WTC11 (cell line): ENCODE data around the gene FAM107A.

Source experiments
- ZNF121 ChIP-seq: sonication (generic); formaldehyde crosslinking; IDR thresholded peaks from 2 replicates; pipeline ENCODE4 v1.8.0; 2023; ENCODE audit warnings: missing genetic modification reagents
- TF ChIP-seq, protein P1 (sequence below): fragments of 200-600 bp; IDR thresholded peaks from 2 replicates; pipeline ENCODE4 v1.8.0; 2022; ENCODE audit warnings: antibody characterized with exemption

DNA sequence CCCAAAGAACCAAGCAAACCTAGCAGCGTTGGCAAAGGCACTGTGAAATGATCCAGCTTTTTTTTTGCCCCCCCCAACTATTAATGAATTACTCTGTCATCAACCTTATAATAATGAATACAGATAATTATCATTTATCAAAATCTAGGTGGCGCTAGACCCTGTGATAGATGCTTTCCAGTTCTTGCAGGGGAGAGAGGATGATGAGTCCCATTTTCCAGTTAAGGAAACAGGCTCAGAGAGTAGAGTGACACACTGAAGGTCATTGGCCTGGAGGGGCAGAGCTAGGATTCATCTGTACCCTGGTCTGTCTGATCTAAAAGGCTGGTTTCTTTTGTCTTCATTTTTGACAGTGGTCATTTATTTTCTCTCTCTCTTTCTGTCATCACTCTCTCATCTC is 45.2 kb downstream of the FAM107A start:
- TF ChIP-seq, protein P1, sequence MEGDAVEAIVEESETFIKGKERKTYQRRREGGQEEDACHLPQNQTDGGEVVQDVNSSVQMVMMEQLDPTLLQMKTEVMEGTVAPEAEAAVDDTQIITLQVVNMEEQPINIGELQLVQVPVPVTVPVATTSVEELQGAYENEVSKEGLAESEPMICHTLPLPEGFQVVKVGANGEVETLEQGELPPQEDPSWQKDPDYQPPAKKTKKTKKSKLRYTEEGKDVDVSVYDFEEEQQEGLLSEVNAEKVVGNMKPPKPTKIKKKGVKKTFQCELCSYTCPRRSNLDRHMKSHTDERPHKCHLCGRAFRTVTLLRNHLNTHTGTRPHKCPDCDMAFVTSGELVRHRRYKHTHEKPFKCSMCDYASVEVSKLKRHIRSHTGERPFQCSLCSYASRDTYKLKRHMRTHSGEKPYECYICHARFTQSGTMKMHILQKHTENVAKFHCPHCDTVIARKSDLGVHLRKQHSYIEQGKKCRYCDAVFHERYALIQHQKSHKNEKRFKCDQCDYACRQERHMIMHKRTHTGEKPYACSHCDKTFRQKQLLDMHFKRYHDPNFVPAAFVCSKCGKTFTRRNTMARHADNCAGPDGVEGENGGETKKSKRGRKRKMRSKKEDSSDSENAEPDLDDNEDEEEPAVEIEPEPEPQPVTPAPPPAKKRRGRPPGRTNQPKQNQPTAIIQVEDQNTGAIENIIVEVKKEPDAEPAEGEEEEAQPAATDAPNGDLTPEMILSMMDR = no peak
- no peak for TF ChIP-seq ZNF121 (CRISPR knock-in tag)
